ENCODE results near the gene ZNF563.
"Not testable (repeated sequence)": the region's sequence is repeated elsewhere in the genome, so short reads cannot be mapped to it uniquely, and the experiment has no call there.

ZNF563 gene

DNA sequence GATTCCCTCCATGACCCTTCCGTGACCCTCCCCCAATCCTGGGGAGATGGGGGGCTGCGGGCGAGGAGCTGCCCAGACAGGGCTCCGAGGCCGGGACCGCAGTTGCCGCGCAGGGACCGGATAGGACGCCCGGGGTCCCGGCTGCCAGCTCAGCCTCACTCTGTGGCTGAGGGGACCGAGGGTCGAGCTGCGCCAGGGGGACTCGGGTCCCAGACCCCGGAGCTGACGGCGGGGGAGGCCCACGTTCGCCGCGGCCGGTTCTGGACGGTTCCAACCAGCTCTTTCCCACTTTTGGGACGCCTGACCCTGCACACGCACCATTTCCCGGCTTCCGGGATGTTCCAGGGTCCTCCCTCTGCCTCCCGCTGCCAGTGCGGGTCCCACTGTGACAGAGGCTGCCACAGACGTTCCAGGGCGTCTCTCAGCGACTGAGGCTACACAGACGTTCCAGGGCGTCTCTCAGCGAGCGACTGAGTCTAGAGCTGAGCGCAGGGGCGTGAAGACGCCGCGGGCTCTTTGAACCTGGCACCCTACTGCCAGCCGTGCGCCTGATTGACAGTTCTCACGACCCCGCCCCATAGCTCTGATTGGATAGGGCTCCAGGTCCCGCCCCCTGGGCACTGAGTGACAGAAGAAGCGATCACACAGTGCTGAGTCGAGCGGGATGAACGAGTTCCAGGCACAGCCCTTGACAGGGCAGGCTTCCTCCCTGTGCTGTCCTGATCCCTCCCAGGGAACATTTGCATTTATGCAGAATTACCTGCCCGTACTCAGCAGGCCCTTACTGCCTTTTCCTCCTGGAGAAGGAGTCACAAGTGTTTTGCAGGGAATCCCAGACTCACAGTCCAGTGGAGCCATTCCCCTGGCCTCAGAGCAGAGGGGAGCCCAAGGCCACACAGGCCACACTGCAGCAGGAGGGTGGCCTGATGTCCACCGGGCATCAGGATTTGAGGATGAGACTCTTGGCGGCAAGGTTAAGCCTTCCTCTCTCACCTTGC lies at the start of gene ZNF563:
TSS of gene ZNF563 (minus strand) at position 472 of the 998 bp plus-strand sequence. CDS start at position 321, 151 bp downstream.
- peak; percentile 86 for DNase-seq

GRCh38 chr19:12380444-12380737 lies 47.0 kb upstream of the ZNF563 start:
- no peak for DNase-seq

DNA sequence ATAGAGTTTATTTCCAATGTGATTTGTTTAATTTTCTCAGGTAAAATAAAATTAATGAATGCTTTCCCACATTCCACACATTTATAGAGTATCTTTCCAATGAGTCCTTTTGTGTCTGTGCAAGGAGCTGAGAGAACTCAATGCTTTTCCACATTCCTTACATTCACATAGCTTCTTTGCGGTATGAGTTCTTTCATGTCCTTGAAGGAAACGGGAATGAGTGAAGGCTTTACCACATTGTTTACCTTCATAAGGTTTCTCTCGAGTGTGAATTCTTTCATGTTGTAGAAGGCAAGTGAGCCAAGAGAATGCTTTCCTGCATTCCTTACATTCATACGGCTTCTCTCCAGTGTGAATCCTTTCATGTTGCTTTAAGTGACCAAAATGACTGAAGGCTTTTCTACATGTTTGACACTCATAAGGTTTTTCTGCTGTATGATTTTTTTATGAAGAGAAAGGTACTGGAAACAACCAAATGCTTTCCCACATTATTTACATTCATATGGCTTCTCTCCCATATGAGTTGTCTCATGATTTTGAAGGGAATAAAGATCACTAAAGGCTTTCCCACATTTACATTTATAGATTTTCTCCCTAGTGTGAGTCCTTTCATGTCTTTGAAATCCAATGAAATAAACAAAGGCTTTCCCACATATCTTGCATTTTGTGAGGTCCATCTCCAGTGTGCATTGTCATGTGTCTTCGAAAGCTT lies 46.5 kb upstream of the ZNF563 start:
- DNase-seq: no peak

GRCh38 chr19:12374026-12374425 lies 40.6 kb upstream of the ZNF563 start:
- DNase-seq: no peak

DNA sequence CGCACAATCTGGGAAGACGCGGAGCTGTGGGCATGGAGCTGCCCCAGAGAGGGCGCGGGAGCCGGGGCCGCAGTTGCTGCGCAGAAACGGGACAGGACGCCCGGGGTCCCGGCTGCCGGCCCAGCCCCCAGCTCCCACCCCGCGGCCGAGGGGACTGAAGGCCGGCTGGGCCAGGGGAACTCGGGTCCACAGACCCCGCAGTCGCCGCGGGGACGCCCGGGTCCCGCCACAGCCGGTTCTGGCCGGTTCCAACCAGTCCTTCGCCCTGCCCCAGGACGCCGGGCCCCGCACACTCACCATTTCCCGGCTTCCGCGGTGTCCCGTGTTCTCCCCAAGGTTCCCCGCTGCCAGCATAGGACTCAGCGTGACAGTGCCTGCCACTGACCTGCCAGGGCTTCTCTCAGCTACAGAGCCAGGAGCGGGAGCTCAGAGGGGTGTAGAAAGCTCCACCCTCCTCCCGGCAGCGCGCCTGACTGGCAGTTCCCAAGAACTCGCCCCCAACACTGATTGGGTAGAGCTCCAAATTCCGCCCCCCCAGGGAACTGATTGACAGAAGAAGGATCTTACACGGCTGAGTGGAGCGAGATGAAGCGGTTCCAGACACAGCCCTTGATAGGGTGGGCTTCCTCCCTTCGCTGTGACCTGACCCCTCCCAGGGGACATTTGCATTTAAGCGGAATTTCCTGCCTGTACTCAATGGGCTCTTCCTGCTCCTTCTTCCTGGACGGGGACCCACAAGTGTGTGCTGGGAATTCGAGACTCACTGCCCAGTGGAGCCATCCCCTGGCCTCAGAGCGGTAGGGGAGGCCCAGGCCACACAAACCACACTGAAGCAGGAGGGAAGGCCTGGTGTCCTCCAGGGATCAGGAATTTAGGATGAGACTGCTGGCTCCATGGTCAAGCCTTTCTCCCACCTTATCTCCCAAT lies 32.1 kb upstream of the ZNF563 start, which contains the start of gene ZNF442:
TSS of gene ZNF442 (minus strand) at position 448 of the 927 bp plus-strand sequence. CDS start 2,052 bp downstream, outside the sequence.
- peak; percentile 94 for DNase-seq

GRCh38 chr19:12364391-12365235 lies 31.2 kb upstream of the ZNF563 start:
- peak; percentile 12 for DNase-seq

GRCh38 chr19:12362236-12362635 lies 28.8 kb upstream of the ZNF563 start:
- DNase-seq: not testable (repeated sequence)

- no peak for DNase-seq
Observed at GRCh38 chr19:12353375-12353774, 19.9 kb upstream of the ZNF563 start.

DNA sequence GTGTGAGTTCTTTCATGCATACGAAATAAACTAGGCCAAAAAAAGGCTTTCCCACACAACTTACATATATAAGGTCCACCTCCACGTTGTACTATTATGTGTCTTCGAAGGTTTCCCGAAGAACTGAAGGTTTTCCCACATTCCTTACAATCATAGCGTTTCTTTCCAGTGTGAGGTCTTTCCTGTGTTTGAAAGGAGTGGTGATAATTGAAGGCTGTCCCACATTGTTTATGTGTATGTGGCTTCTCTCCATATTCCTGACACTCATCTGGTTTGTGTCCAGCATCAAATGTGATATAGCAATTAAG lies 17.4 kb upstream of the ZNF563 start:
- no peak for DNase-seq

GRCh38 chr19:12350185-12350889 lies 16.9 kb upstream of the ZNF563 start:
- no peak for DNase-seq

- no peak for DNase-seq
Observed at GRCh38 chr19:12346896-12347295, 13.5 kb upstream of the ZNF563 start.

DNA sequence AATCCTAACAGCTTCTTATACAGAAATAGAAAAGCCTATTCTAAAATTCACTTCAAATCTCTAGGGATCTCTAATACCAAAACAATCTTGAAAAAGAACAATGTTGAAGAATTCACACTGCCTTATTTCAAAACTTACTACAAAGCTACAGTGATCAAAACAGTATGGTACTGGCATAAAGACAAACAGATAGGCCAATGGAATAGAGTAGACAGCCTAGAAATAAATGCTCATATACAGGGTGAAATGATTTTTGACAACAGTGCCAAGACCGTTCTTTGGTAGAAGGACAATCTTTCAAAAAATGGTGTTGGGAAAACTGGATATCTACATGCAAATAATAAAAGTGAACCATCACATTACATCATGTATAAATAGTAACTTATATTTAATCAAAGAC lies 11.8 kb upstream of the ZNF563 start:
- no peak for DNase-seq

DNA sequence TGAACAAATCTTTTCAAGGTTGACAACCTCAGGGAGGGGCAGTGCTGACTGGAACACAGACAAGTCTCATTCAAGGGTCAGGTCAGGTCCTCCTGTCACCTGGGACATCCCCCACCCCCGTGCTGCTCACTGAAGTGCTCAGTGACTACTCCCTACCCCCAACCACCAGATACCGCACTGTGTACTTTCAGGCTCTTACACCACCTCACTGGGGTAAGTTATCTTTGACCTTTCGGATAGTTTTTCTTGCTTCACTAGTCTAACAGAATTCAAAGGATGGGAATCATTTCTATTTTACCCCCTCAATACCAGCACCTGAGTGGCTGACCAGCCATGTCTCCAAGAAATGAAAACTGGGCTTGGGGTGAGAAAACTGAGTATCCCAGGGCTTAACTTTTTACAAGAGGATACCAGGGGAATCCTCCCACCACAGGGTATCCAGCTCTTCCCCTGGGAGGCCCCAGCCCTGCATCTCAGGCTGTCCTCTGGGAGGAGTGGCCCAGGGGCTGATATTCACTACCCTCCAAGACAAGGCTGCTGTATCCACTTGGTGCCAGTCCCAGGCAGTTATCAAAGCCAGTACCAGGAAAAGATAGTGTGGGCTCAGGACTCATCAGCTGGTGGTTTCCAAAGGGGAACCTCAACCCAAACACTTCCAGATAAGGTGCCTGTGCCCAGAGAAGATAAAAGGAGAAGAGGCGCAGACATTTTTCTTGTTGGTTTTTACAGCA lies 2.1 kb downstream of the ZNF563 start:
- no peak for DNase-seq

DNA sequence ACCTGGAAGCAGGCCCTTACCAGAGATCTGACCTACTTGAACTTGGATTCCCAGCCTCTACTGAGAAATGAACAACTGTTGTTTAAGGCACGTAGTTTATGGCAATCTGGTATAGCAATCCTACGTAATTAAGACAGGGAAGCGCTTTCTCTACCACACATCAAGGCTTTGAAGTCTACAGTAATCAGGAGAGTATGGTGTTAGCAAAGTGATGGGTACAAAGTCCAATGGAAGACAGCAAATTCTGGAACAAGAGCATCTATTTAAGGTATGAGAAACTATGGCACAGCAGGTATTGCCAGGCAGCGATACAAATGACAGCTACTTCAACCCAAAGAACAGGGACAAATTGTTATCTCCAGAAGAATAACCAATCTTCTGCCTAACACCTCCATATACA lies 3.1 kb downstream of the ZNF563 start:
- DNase-seq: no peak

DNA sequence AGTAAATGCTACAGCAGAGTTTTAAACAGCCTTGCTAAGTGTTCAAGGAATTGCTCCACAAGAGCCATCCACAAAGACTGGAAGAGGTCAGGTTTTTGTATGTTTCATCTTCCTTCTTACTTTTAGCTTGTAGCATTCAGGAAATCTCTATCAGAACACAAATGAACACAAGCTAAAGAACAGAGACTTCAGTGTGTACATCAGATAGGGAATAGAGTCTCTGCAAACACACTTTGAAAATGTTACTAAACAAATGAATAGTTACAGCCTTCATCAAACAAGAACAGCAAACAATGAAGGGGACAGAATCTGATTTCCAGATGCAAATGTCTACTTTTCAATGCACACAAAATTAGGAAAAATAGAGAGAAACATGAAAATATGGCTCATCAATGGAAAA lies 7.7 kb downstream of the ZNF563 start:
- no peak for DNase-seq

DNA sequence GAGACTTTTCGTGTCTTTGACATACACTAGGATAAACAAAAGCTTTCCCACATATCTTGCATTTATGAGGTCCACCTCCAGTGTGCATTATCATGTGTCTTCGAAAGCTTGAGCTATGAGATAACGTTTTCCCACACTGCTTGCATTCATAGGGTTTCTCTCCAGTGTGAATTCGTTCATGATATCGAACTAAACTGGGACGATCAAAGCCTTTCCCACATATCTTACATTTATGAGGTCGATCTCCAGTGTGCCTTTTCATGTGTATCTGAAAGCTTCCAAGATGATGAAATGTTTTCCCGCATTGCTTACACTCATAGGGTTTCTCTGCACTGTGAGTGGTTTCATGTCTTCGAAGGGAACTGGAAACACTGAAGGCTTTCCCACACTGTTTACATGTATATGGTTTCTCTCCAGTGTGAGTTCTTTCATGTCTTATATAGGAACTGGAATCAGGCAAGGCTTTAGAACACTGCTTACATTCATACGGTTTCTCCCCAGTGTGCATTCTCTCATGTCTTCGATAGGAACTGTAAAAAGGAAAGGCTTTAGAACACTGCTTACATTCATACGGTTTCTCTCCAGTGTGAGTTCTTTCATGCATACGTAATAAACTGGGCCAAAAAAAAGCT lies 14.5 kb downstream of the ZNF563 start:
- no peak for DNase-seq

DNA sequence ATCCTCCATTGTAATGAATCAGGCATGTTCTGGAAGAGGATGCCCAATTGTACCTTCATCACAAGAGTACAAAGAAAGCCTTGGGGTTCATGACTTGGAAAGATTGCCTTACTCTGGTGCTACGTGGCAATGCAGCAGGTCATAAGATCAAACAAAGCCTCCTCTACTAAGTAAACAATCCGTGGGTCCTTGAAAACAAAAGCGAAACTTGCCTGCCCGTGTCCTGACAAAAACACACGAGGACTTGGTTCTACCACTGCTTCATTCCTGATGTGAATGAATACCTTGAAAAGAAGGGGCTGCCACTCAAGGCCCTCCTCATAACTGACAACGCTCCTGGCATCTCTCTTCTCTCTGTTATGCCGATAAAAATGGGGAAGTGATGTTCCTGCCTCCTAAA lies 18.9 kb downstream of the ZNF563 start:
- DNase-seq: no peak

GRCh38 chr19:12308891-12309290 lies 24.5 kb downstream of the ZNF563 start:
- DNase-seq: not testable (repeated sequence)

- DNase-seq: no peak
Observed at GRCh38 chr19:12295191-12295590, 38.2 kb downstream of the ZNF563 start.
